HEK293T (cell line): ENCODE results near the gene CLHC1.

ENCODE experiments used
- ELF4 ChIP-seq: fragments of 450-650 bp; IDR thresholded peaks from 2 replicates; pipeline ENCODE4 v1.6.1; 2017; ENCODE audit warnings: antibody characterized with exemption
- FOXM1 ChIP-seq: fragments of 450-650 bp; IDR thresholded peaks from 2 replicates; pipeline ENCODE4 v1.6.1; 2017; ENCODE audit warnings: mild to moderate bottlenecking, borderline replicate concordance
- NFRKB ChIP-seq: fragments of 450-650 bp; IDR thresholded peaks from 2 replicates; pipeline ENCODE4 v1.6.1; 2016; ENCODE audit warnings: mild to moderate bottlenecking, moderate library complexity
- SP1 ChIP-seq: fragments of 450-650 bp; IDR thresholded peaks from 2 replicates; pipeline ENCODE4 v1.6.1; 2017
- TF ChIP-seq, protein P1 (sequence below): fragments of 450-650 bp; IDR thresholded peaks from 2 replicates; pipeline ENCODE4 v1.6.1; 2016

DNA sequence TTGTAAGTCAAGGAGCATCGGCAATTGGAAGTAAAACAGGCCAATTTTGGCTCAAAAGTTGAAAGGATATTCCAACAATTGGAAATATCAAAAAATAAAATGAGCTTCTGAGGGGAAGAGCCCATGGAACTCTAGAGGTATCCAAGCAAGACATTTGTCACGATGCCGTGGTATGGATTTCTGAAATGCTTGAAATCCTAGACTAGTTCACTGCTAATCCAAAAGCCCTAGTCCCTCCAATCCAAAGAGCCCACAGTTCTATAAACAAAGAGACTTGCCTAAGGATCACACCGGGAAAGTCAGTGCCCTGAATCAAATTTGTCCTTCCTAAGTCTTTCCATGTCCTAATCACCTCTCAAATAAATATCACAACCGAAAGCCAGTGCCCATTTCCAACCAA lies 85.1 kb downstream of the CLHC1 start:
- TF ChIP-seq ELF4, result no peak
- TF ChIP-seq SP1, result no peak
- no peak for TF ChIP-seq NFRKB
- no peak for TF ChIP-seq FOXM1
- TF ChIP-seq, protein P1, sequence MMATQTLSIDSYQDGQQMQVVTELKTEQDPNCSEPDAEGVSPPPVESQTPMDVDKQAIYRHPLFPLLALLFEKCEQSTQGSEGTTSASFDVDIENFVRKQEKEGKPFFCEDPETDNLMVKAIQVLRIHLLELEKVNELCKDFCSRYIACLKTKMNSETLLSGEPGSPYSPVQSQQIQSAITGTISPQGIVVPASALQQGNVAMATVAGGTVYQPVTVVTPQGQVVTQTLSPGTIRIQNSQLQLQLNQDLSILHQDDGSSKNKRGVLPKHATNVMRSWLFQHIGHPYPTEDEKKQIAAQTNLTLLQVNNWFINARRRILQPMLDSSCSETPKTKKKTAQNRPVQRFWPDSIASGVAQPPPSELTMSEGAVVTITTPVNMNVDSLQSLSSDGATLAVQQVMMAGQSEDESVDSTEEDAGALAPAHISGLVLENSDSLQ, result no peak
